Measurements from ENCODE around the gene GEMIN7. TPM values are rescaled to one million over a fixed set of nuclear protein-coding genes. Genes with fewer than 3 reads are reported as not detected.
A peak's percentile ranks its signal among the peaks of the same experiment; 100 is the strongest.

The GEMIN7 gene
- total and polyA plus RNA-seq, 2 experiments from 2014 or later: 48.8 to 69.0 TPM

DNA sequence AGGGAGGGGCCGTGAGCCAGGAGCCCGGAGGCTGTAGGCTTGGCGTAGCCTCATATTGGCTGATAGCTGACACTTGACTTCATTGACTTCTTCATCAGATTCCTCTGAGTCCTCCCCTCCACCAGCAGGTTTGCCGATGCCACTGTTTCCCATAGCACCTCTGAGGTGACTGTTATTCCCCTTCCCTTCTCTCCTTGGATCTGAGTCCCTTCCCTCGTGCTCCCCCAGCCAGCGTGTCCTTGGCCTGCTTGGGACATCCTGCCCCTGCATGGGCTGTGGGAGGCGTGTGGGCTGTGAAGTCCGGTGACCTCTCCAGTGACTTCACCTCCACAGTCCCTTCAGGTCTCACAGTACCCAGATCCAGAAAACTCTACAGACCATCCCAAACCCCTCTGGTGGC is 22.7 kb downstream of the GEMIN7 start:
- Histone ChIP-seq H3K4me3 (no peak overlapping the region), H3K27ac (peak overlapping the region; percentile 94), H3K4me1 (ENCODE audit: insufficient read depth) (peaks cover 83% of the 10 kb centered on the region), H3K9me2 (replicated peaks; ENCODE audit: insufficient read depth) (no peaks in the 10 kb centered on the region), H3K36me3 (replicated peaks; ENCODE audit: insufficient read depth, low read depth) (no peaks in the 10 kb centered on the region), H3K27me3 (no peaks in the 10 kb centered on the region), H4K20me1 (ENCODE audit: insufficient read depth, poor library complexity, severe bottlenecking) (peaks cover 62% of the 10 kb centered on the region), H3K4me2 (no peak overlapping the region), H3K9me3 (ENCODE audit: low read depth) (no peaks in the 10 kb centered on the region), H3K79me2 (peaks cover 95% of the 10 kb centered on the region), H2AFZ (no peak overlapping the region)
- no peak for DNase-seq (ENCODE audit: low spot score)
- WGBS (ENCODE audit: low lambda C conversion rate, missing lambda C conversion rate): 90% methylated on average over 8 of the region's 8 CpGs
- TF ChIP-seq EZH2 (IDR thresholded peaks at IDR 0.05; ENCODE audit: borderline replicate concordance) (no peak), EZH2phosphoT487 (IDR thresholded peaks at IDR 0.05; ENCODE audit: low read depth, severe bottlenecking, unreplicated experiment) (no peak)
- TF ChIP-seq, protein P1, sequence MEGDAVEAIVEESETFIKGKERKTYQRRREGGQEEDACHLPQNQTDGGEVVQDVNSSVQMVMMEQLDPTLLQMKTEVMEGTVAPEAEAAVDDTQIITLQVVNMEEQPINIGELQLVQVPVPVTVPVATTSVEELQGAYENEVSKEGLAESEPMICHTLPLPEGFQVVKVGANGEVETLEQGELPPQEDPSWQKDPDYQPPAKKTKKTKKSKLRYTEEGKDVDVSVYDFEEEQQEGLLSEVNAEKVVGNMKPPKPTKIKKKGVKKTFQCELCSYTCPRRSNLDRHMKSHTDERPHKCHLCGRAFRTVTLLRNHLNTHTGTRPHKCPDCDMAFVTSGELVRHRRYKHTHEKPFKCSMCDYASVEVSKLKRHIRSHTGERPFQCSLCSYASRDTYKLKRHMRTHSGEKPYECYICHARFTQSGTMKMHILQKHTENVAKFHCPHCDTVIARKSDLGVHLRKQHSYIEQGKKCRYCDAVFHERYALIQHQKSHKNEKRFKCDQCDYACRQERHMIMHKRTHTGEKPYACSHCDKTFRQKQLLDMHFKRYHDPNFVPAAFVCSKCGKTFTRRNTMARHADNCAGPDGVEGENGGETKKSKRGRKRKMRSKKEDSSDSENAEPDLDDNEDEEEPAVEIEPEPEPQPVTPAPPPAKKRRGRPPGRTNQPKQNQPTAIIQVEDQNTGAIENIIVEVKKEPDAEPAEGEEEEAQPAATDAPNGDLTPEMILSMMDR (IDR thresholded peaks at IDR 0.05; ENCODE audit: poor library complexity): no peak

GRCh38 chr19:45102481-45102880 is 23.4 kb downstream of the GEMIN7 start:
- H3K4me3 ChIP-seq: no peak overlapping the region
- peaks cover 76% of the 10 kb centered on the region for H3K4me1 ChIP-seq (ENCODE audit: insufficient read depth)
- peaks cover 62% of the 10 kb centered on the region for H4K20me1 ChIP-seq (ENCODE audit: insufficient read depth, poor library complexity, severe bottlenecking)
- H3K79me2 ChIP-seq: peaks cover 95% of the 10 kb centered on the region
- TF ChIP-seq EZH2 (IDR thresholded peaks at IDR 0.05; ENCODE audit: borderline replicate concordance) (no peak), EZH2phosphoT487 (IDR thresholded peaks at IDR 0.05; ENCODE audit: low read depth, severe bottlenecking, unreplicated experiment) (no peak)
- TF ChIP-seq, protein P1 (IDR thresholded peaks at IDR 0.05; ENCODE audit: poor library complexity): no peak
- H3K27ac ChIP-seq: peak overlapping the region; percentile 94
- WGBS (ENCODE audit: low lambda C conversion rate, missing lambda C conversion rate): 97% methylated on average over 7 of the region's 7 CpGs
- DNase-seq (ENCODE audit: low spot score): no peak
- no peaks in the 10 kb centered on the region for H3K9me3 ChIP-seq (ENCODE audit: low read depth)
- H3K4me2 ChIP-seq: peak overlapping the region; percentile 65
- no peaks in the 10 kb centered on the region for H3K27me3 ChIP-seq
- no peak overlapping the region for H2AFZ ChIP-seq
- H3K36me3 ChIP-seq (replicated peaks; ENCODE audit: insufficient read depth, low read depth): no peaks in the 10 kb centered on the region
- no peaks in the 10 kb centered on the region for H3K9me2 ChIP-seq (replicated peaks; ENCODE audit: insufficient read depth)

- no peaks in the 10 kb centered on the region for H3K9me3 ChIP-seq (ENCODE audit: low read depth)
- H3K36me3 ChIP-seq (replicated peaks; ENCODE audit: insufficient read depth, low read depth): no peaks in the 10 kb centered on the region
- TF ChIP-seq EZH2phosphoT487 (IDR thresholded peaks at IDR 0.05; ENCODE audit: low read depth, severe bottlenecking, unreplicated experiment) (no peak), EZH2 (IDR thresholded peaks at IDR 0.05; ENCODE audit: borderline replicate concordance) (no peak)
- TF ChIP-seq, protein P1 (IDR thresholded peaks at IDR 0.05; ENCODE audit: poor library complexity): no peak
- H3K4me2 ChIP-seq: peak overlapping the region; percentile 65
- no peak overlapping the region for H2AFZ ChIP-seq
- H3K4me3 ChIP-seq: no peak overlapping the region
- H3K27ac ChIP-seq: peak overlapping the region; percentile 94
- H4K20me1 ChIP-seq (ENCODE audit: insufficient read depth, poor library complexity, severe bottlenecking): peaks cover 56% of the 10 kb centered on the region
- no peaks in the 10 kb centered on the region for H3K9me2 ChIP-seq (replicated peaks; ENCODE audit: insufficient read depth)
- H3K79me2 ChIP-seq: peaks cover 95% of the 10 kb centered on the region
- 56% methylated on average over 15 of the region's 15 CpGs for WGBS (ENCODE audit: low lambda C conversion rate, missing lambda C conversion rate)
- no peak for DNase-seq (ENCODE audit: low spot score)
- H3K4me1 ChIP-seq (ENCODE audit: insufficient read depth): peaks cover 70% of the 10 kb centered on the region
- H3K27me3 ChIP-seq: no peaks in the 10 kb centered on the region
These were observed 24.1 kb downstream of the GEMIN7 start for GRCh38 chr19:45103156-45103507.
